Dedifferentiated amniotic fluid mesenchymal stem cell (primary cell): ENCODE data around the gene TNIP3.

Experiments used
- DNase-seq: peaks from one replicate; pipeline ENCODE4 v3.0.0-alpha.2; 2016; ENCODE audit errors: extremely low spot score

The TNIP3 gene

GRCh38 chr4:121139533-121140222, 24.4 kb downstream of the TNIP3 start:
- peak; percentile 34 for DNase-seq

GRCh38 chr4:121138039-121138825, 25.9 kb downstream of the TNIP3 start:
- DNase-seq, result no peak

GRCh38 chr4:121130326-121130660, 33.8 kb downstream of the TNIP3 start:
- no peak for DNase-seq

- no peak for DNase-seq
Measured at GRCh38 chr4:121129606-121130325, 34.4 kb downstream of the TNIP3 start.

- no peak for DNase-seq
Measured at GRCh38 chr4:121127100-121127499, 37.0 kb downstream of the TNIP3 start.

- DNase-seq, result no peak
Measured at GRCh38 chr4:121126449-121127006, 37.6 kb downstream of the TNIP3 start.

- no peak for DNase-seq
Measured at GRCh38 chr4:121125498-121125885, 38.6 kb downstream of the TNIP3 start.

- DNase-seq, result no peak
Measured at GRCh38 chr4:121122661-121123060, 41.5 kb downstream of the TNIP3 start.

GRCh38 chr4:121119715-121120114, 44.4 kb downstream of the TNIP3 start:
- DNase-seq, result no peak

GRCh38 chr4:121118344-121118743, 45.8 kb downstream of the TNIP3 start:
- DNase-seq, result no peak

GRCh38 chr4:121114756-121115155, 49.4 kb downstream of the TNIP3 start:
- no peak for DNase-seq

- no peak for DNase-seq
Measured at GRCh38 chr4:121112530-121112929, 51.6 kb downstream of the TNIP3 start.

GRCh38 chr4:121108557-121108956, 55.6 kb downstream of the TNIP3 start:
- DNase-seq, result no peak

GRCh38 chr4:121107507-121107906, 56.6 kb downstream of the TNIP3 start:
- DNase-seq, result no peak

- no peak for DNase-seq
Measured at GRCh38 chr4:121100093-121100775, 63.9 kb downstream of the TNIP3 start.

- DNase-seq, result no peak
Measured at GRCh38 chr4:121098266-121098665, 65.9 kb downstream of the TNIP3 start.

- peak; percentile 83 for DNase-seq
Measured at GRCh38 chr4:121096629-121097028, 67.5 kb downstream of the TNIP3 start.

GRCh38 chr4:121096191-121096590, 67.9 kb downstream of the TNIP3 start:
- DNase-seq, result peak; percentile 15

GRCh38 chr4:121094297-121094966, 69.7 kb downstream of the TNIP3 start:
- DNase-seq, result no peak

- DNase-seq, result no peak
Measured at GRCh38 chr4:121093261-121093660, 70.9 kb downstream of the TNIP3 start.

- no peak for DNase-seq
Measured at GRCh38 chr4:121091941-121092340, 72.2 kb downstream of the TNIP3 start.
